Mammary epithelial cell (primary cell): ENCODE data around the gene EZH1.

Source experiments
- CTCF ChIP-seq, 2 donors: IDR thresholded peaks in 1 of 2; conservative IDR thresholded peaks in 1 of 2; 2 replicates each; pipeline ENCODE4 v1.5.1; 2011 to 2012; ENCODE audit warnings: inconsistent platforms in 2 of 2, low read length in 2 of 2, mild to moderate bottlenecking in 2 of 2, control low read depth in 1 of 2, low read depth in 1 of 2; ENCODE audit not compliant: insufficient read depth in 1 of 2; ENCODE audit errors: extremely low read depth in 1 of 2
- EZH2 ChIP-seq: IDR thresholded peaks from 2 replicates; pipeline ENCODE4 v1.6.1; 2012; ENCODE audit warnings: low read length, inconsistent platforms, borderline replicate concordance

- TF ChIP-seq CTCF (conservative IDR thresholded peaks at IDR 0.05 in 1 of 2, IDR thresholded peaks at IDR 0.05 in 1 of 2; ENCODE audit: extremely low read depth in 1 of 2, insufficient read depth in 1 of 2, low read depth in 1 of 2, low read length in 2 of 2): no peak
- no peak for TF ChIP-seq EZH2
Measured at GRCh38 chr17:42675348-42675964, 69.4 kb downstream of the EZH1 start.
